ENCODE results near the gene SLX4IP. TPM values are rescaled to one million over a fixed set of nuclear protein-coding genes. Genes with fewer than 3 reads are reported as not detected.
A peak's percentile ranks its signal among the peaks of the same experiment; 100 is the strongest.

SLX4IP gene
- total RNA-seq, 1 donor from 2014 or later: 4.5 TPM

DNA sequence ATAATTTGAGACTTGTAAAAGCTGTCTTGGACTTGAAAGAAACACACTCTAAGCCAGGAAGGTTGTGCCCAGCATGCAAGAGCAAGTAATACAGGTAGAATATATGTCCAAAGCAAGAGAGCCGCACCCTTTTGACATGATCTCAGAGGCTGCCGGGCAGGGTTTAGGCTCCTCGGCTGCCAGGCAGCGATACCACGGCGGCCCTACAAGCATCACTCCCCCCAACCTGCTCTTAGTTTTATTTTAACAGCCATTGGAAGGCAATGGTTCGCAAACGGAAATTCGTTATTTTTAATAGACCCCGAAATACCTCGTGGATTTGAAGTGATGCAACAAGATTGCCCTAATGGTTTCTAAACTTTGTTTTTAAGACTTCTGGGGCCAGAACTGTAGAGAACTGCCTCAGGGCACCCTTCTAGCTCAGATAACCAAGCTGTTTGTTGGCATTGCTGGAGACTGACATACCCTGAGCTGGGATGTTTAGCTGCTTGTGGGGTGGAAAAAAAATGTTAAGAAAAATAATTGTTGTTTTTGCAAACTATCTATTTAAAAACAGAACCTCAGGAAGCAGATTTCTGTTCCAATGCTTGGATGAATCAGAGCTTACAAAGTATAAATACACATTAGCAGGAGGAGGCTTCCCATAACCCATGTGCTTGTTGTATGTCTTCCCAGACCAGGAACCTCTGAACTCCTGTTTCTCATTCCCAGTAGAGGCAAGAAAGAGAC is 199.7 kb downstream of the SLX4IP start:
- no peaks in the 10 kb centered on the region for H3K9me3 ChIP-seq
- peaks cover 0 to 12% of the 10 kb centered on the region in 2 donors for H3K36me3 ChIP-seq
- H3K27me3 ChIP-seq: no peaks in the 10 kb centered on the region
- intact Hi-C loops (cut with DNase I): loop anchor here (2.0 to 5.0 kb wide), 2 partner anchors 30 to 37 kb away; partner anchors contain the start of gene JAG1
- TF ChIP-seq, protein P1, sequence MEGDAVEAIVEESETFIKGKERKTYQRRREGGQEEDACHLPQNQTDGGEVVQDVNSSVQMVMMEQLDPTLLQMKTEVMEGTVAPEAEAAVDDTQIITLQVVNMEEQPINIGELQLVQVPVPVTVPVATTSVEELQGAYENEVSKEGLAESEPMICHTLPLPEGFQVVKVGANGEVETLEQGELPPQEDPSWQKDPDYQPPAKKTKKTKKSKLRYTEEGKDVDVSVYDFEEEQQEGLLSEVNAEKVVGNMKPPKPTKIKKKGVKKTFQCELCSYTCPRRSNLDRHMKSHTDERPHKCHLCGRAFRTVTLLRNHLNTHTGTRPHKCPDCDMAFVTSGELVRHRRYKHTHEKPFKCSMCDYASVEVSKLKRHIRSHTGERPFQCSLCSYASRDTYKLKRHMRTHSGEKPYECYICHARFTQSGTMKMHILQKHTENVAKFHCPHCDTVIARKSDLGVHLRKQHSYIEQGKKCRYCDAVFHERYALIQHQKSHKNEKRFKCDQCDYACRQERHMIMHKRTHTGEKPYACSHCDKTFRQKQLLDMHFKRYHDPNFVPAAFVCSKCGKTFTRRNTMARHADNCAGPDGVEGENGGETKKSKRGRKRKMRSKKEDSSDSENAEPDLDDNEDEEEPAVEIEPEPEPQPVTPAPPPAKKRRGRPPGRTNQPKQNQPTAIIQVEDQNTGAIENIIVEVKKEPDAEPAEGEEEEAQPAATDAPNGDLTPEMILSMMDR (IDR thresholded peaks at IDR 0.05): no peak
- peaks cover 29 to 51% of the 10 kb centered on the region in 2 donors for H3K4me1 ChIP-seq
- H3K27ac ChIP-seq: peak overlapping the region; percentile 93 to 100
- DNase-seq (ENCODE audit: low spot score in 2 of 2): peak in 1 of 2 donors; percentile 70
- H3K4me3 ChIP-seq: peak overlapping the region in 1 of 2 donors; percentile 19

DNA sequence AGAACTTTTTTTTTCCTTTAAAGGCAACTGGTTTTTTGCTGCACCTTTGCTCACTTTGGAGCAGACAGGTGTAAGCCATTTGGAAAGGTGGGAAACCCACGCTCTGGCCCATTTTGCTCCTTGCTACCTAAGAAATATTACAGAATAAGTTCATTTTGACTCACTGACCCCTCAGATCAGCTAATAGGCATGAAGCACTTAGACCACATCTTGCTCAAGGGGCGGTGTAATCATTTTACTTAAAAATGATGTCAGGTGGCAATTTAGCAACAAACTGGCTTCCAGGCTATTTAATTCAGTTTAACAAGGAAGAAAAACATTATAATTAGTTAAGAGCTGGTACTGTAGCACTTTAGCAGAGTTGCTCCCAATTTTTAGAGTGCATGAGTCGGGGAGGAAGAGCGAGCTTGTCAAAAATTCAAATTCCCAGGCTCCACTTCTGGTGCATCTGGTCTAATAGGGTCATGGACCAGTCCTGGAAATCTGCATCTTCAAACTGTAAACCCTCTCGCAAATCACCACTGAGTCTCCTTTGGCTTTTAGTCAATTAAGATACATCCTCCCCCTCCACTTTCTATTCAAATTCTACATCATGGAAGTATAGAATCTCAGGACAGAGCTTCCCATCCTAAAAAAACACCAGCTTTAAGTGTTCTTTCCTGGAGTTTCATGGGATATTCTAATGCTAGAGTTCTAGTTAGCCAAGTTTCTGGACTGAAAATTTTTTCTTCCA is 200.5 kb downstream of the SLX4IP start:
- no peak for DNase-seq (ENCODE audit: low spot score in 2 of 2)
- H3K36me3 ChIP-seq: peaks cover 6 to 20% of the 10 kb centered on the region in 2 donors
- intact Hi-C loops (cut with DNase I): loop anchor here (2.0 to 5.0 kb wide), 2 partner anchors 31 to 37 kb away; partner anchors contain the start of gene JAG1
- no peaks in the 10 kb centered on the region for H3K27me3 ChIP-seq
- peak overlapping the region; percentile 93 to 100 for H3K27ac ChIP-seq
- H3K4me1 ChIP-seq: peaks cover 29 to 59% of the 10 kb centered on the region in 2 donors
- no peak overlapping the region for H3K4me3 ChIP-seq
- TF ChIP-seq, protein P1 (IDR thresholded peaks at IDR 0.05): no peak
- H3K9me3 ChIP-seq: no peaks in the 10 kb centered on the region

DNA sequence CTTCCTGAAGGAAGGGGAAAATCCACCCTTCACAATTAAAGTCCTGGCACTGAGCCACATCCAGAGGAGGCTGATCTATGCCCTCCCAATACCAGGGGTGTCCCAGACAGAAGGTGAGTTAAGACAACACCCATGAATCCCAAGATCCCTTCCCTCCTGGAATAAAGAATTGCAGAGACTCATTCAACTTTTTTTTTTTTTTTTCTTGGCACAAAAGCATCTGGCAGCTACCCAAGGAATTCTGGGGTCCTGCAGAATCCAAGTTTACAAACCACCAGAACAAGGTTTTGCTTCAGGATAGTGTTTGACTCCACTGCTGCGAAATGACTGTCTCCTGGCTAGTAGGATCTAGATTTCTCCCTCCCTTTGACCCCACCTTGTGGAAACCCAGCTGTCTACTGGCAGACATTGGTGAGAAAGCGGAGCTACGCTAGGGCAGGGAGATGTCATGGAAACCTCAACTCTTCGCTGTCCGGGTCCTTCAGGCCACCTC is 201.3 kb downstream of the SLX4IP start:
- peak overlapping the region in 1 of 2 donors; percentile 53 for H3K4me3 ChIP-seq
- intact Hi-C loops (cut with DNase I): loop anchor here (5.0 kb wide), 1 partner anchor 36 kb away; the partner anchor contains the start of gene JAG1
- TF ChIP-seq, protein P1 (IDR thresholded peaks at IDR 0.05): no peak
- H3K27ac ChIP-seq: peak overlapping the region; percentile 93 to 100
- no peaks in the 10 kb centered on the region for H3K27me3 ChIP-seq
- H3K4me1 ChIP-seq: peaks cover 29 to 57% of the 10 kb centered on the region in 2 donors
- DNase-seq (ENCODE audit: low spot score in 2 of 2): peak in 1 of 2 donors; percentile 68
- no peaks in the 10 kb centered on the region for H3K9me3 ChIP-seq
- H3K36me3 ChIP-seq: peaks cover 13 to 28% of the 10 kb centered on the region in 2 donors

DNA sequence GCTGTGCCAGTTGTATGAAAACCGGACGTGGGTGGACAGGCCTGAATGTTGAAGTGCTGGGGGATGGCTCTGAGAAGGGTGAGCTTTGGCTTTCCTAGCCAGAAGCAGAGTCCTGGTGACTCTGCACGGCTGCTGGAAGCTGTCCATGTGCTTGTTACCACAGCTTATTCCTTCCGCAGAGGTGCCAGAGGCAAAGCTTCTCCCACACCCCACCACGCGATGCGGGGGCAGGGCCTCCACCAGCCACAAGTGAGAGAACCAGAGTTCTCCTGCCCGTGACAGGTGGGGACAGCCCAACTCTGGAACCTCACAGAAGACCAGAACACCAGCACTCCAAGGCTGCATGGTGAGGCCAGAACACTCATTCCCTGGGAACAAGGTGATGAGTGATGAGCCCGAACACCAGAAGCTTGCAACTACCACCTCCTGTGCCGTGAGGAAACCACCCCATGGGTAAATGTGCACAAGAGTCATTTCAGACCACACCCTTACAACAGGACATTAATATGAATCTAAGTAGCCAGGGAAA is 202.0 kb downstream of the SLX4IP start:
- TF ChIP-seq, protein P1 (IDR thresholded peaks at IDR 0.05): no peak
- H3K4me3 ChIP-seq: peak overlapping the region in 1 of 2 donors; percentile 53
- H3K4me1 ChIP-seq: peaks cover 29 to 60% of the 10 kb centered on the region in 2 donors

DNA sequence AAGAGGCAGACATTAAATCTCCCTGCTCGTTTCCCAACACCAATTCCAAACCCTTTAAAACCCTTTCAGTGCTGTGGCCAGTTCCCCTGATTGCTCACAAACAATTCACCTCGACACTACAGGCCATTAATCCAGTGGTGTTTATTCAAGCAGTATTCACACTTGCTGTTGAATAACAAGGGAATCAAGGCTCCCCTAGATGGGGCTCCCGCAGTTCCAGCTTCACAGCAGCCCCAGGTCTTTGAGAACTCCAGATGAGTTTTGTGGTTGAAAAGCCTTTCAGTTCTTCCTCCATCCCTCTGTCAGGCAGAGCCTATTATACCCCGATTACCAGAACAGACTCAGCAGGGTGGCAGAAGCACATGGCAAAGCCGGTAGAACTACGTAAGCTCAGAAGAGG is 202.5 kb downstream of the SLX4IP start:
- peaks cover 24 to 40% of the 10 kb centered on the region in 2 donors for H3K36me3 ChIP-seq
- DNase-seq (ENCODE audit: low spot score in 2 of 2): peak in 1 of 2 donors; percentile 63
- H3K4me1 ChIP-seq: peaks cover 29 to 60% of the 10 kb centered on the region in 2 donors
- TF ChIP-seq, protein P1 (IDR thresholded peaks at IDR 0.05): no peak
- no peaks in the 10 kb centered on the region for H3K27me3 ChIP-seq
- H3K9me3 ChIP-seq: no peaks in the 10 kb centered on the region
- H3K4me3 ChIP-seq: peak overlapping the region in 1 of 2 donors; percentile 53
- intact Hi-C loops (cut with DNase I): loop anchor here (5.0 kb wide), 1 partner anchor 35 kb away; the partner anchor contains the start of gene JAG1
- peak overlapping the region; percentile 93 to 100 for H3K27ac ChIP-seq

More for the DNA sequence above, 202.0 kb downstream of the SLX4IP start:
- peak; percentile 37 to 87 for DNase-seq (ENCODE audit: low spot score in 2 of 2)
- Histone ChIP-seq H3K27ac (peak overlapping the region; percentile 93 to 100), H3K36me3 (peaks cover 19 to 35% of the 10 kb centered on the region in 2 donors), H3K9me3 (no peaks in the 10 kb centered on the region), H3K27me3 (no peaks in the 10 kb centered on the region)
- intact Hi-C loops (cut with DNase I): loop anchor here (5.0 kb wide), 1 partner anchor 35 kb away; the partner anchor contains the start of gene JAG1
